ENCODE results near the gene CNTROB.

Gene CNTROB

DNA sequence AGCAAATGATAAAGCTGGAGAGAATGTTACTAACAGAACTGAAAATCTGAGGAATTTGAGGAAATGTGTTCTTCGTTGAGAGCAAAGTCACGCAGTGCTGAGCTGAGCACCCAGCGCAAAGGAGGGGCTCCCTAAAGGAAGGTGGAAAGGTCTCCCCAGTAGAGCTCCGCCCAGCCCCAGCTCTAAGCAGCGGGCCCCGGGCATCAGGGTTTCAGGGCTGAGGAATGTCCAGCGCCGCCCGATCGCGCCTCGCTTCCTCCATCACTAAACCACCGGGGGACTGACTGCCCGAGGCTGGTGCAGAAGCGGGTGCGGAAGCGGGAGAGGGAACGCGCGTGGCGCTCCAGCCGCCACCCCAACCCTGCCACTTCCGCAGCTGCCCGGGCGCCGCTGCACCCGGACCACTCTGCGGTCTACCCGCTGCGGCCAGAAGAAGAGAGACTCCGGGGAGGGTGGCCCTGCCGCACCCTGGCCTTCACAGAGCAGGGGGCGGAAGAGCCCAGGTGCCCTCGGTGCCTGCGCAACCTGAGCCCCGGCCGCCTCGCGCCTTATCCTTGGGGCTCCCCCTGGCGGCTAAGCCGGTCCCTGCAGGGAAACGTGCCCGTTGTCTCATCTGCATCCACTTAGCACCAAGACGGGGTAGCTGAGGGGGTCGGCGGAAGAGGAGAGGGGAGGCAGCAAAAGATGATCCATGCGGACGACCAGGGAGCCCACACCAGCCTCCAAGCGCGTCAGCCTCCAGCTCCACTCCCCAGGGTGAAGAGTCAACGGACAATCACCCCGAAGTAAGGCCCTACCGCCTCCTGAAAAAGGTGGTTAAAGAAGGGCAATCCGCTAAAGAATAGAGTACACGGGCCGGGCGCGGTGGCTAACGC lies 58.0 kb downstream of the CNTROB start:
- peak in 1 of 2 donors; percentile 72 for DNase-seq

DNA sequence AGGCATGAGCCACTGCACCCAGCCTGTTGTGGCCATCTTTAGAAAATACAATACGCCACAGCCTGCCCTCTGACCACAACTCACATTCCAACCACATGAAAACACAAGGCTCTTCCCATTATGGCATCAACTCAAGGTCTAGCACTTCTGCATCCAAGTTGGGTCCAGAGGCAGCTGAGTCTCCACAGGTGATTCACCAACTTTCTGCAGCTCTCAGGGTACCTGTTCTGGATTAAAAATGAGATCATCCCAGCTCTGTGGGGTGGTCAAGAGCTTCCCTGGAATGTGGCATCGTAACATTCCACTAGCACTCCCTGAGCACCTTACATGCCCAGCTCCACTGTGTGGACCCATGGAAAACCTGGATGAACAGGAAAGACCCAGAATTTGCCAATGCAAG lies 60.5 kb downstream of the CNTROB start:
- DNase-seq = no peak

DNA sequence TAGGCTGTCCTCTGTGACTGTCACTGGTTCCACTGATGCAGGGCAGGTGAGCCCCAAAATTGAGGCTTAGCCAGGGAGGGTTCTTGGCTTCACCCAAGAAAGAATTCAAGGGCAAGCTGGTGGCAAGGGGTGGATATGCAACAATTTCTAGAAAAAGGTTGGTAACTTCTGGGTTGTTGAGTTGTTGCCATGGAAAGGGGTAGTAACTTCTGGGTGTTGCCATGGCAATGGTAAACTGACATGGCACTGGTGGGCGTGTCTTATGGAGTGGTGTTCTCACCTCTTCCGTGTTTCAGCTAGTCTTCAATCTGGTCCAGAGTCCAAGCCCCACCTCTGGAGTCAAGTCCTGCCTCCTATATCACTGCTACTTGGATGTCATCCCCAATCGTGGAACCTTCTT lies 60.9 kb downstream of the CNTROB start:
- DNase-seq = no peak

DNA sequence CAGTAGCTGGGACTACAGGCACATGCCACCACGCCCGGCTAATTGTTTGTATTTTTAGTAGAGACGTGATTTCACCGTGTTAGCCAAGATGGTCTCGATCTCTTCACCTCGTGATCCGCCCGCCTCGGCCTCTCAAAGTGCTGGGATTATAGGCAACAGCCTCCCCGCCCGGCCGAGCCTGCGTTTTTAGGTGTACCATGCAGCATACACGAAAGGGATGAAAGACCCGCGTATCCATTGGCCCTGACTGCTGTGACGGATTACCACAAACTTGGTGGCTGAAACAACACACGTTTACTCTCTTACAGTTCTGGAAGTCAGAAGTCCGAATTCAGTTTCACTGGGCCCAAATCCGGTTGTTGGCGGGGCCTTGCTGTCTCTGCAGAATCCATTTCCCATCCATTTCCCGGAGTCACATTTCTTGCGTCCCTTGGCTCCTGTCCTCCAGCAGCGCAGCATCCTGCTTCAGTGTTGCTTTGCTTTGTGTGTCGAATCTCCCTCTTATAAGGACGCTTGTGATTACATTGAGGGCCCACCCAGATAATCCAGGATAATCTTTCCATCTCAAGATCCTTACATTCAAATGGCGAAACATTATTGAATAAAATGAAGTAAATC lies 62.1 kb downstream of the CNTROB start:
- no peak for DNase-seq

DNA sequence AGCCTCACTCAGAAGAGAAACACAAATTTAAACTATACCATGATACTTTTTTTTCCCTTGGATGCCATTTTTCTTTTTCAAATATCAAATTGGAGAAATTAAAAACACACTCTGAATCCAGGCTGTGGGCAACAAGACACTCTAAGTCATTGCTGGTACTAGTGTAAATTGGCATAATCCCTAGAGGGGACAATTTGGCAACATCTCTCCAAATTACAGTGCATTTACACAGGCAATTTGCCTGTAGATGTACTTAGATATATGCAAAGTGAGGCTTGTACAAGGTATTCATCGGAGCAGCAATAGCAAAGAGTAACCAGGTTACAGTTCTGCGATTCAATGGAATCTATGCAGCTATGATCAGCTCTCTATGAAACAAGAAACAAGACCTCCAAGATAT lies 63.7 kb downstream of the CNTROB start:
- no peak for DNase-seq

DNA sequence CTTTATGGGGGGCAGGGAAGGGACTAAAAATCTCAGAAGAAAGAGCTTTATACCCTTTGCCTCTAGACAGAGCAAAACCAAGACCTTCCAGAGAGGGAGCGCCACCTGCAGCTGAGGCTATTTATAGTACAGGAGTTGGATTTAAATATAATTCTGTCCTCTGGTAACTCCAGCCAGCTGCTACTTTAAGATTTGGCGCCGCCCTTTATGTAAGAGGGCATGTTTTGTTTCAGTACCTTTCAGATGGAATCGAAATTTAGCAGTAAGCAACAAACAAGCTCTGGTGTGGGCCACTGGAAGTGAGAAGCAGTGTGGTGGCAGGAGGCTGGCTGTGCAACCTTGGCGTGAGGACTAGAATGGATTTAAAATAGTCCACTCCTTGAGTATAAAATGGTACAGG lies 65.2 kb downstream of the CNTROB start:
- no peak for DNase-seq
